A549 (cell line): ENCODE results near the gene EBF3. TPM values are rescaled to one million over a fixed set of nuclear protein-coding genes. Genes with fewer than 3 reads are reported as not detected.

Experiments used
- ATAC-seq, 2 experiments: fragments of 200-7000 bp in 1 of 2; fragments of >200 bp in 1 of 2; cut with Nextera tagmentation in 1 of 2; cut with Tn5 transposase in 1 of 2; 3 replicates each; pipeline versions ENCODE4 v1.8.0 to v1.9.1; 2018 to 2020; ENCODE audit warnings: mild to moderate bottlenecking in 1 of 2, moderate library complexity in 1 of 2
- CTCF ChIA-PET: fragments of 300-600 bp; sonication (Branson Sonifier 250); formaldehyde crosslinking; extraction: SDS; loops from one replicate; lab custom pipeline; 2021; ENCODE audit warnings: antibody characterized with exemption, inconsistent platforms; lab: Yijun Ruan, JAX
- POLR2A ChIA-PET: fragments of 350-600 bp; formaldehyde crosslinking; extraction: SDS; loops from one replicate; lab custom pipeline; 2021; ENCODE audit warnings: antibody characterized with exemption, inconsistent platforms; lab: Yijun Ruan, JAX
- DNase-seq, 2 experiments: peaks; one replicate each; pipeline versions ENCODE4 v3.0.0 to v3.0.0-alpha.2; 2011 to 2016; ENCODE audit warnings: low read depth in 1 of 2, low spot score in 1 of 2
- FAIRE-seq: peaks from 2 replicates; lab custom pipeline; 2011; peaks lifted over from hg19 to GRCh38; lab: Jason Lieb, UNC
- H3K27ac ChIP-seq, 2 experiments: fragments of >200 bp; sonication (Bioruptor Twin); formaldehyde crosslinking; 3 replicates each; pipeline ENCODE4 v1.5.1; 2016 to 2017
- H3K4me1 ChIP-seq: fragments of >200 bp; sonication (Bioruptor Twin); formaldehyde crosslinking; 3 replicates; pipeline ENCODE4 v1.6.1; 2016
- H3K4me2 ChIP-seq: fragments of >200 bp; sonication (Bioruptor Twin); formaldehyde crosslinking; 3 replicates; pipeline ENCODE4 v1.6.1; 2016
- H3K4me3 ChIP-seq: fragments of >200 bp; sonication (Bioruptor Twin); formaldehyde crosslinking; 3 replicates; pipeline ENCODE4 v1.5.1; 2016
- H3K9me3 ChIP-seq: fragments of >200 bp; sonication (Bioruptor Twin); formaldehyde crosslinking; 3 replicates; pipeline ENCODE4 v1.6.1; 2016
- CEBPB ChIP-seq, 2 experiments: fragments of >200 bp in 1 of 2; sonication (Bioruptor Twin) in 1 of 2; formaldehyde crosslinking in 1 of 2; IDR thresholded peaks; 2 replicates each; pipeline ENCODE4 v1.6.1; 2012 to 2016
- CHD4 ChIP-seq: fragments of 200-600 bp; sonication (generic); IDR thresholded peaks from 2 replicates; pipeline ENCODE4 v1.6.1; 2016; ENCODE audit warnings: antibody characterized with exemption, mild to moderate bottlenecking, borderline replicate concordance
- CTCF ChIP-seq: fragments of >200 bp; sonication (Bioruptor Twin); formaldehyde crosslinking; IDR thresholded peaks from 3 replicates; pipeline ENCODE4 v1.5.1; 2016
- EHF ChIP-seq: fragments of 250-450 bp; sonication (Bioruptor Pico); IDR thresholded peaks from 2 replicates; pipeline ENCODE4 v1.5.0; 2020; ENCODE audit warnings: mild to moderate bottlenecking
- EHMT2 ChIP-seq: fragments of 200-600 bp; sonication (generic); IDR thresholded peaks from 2 replicates; pipeline ENCODE4 v1.6.1; 2016; ENCODE audit warnings: antibody characterized with exemption, low read depth, mild to moderate bottlenecking, moderate library complexity
- EP300 ChIP-seq, 2 experiments: fragments of >200 bp; sonication (Bioruptor Twin); formaldehyde crosslinking; IDR thresholded peaks; 2 replicates in 1 of 2; 3 replicates in 1 of 2; pipeline ENCODE4 v1.6.1; 2016 to 2017
- FOSB ChIP-seq: fragments of 250-450 bp; sonication (Bioruptor Pico); IDR thresholded peaks from 2 replicates; pipeline ENCODE4 v1.5.0; 2020; ENCODE audit warnings: mild to moderate bottlenecking, moderate library complexity
- JUNB ChIP-seq: fragments of >200 bp; sonication (Bioruptor Twin); formaldehyde crosslinking; IDR thresholded peaks from 2 replicates; pipeline ENCODE4 v1.6.1; 2016
- KDM1A ChIP-seq: fragments of 200-600 bp; sonication (generic); IDR thresholded peaks from 2 replicates; pipeline ENCODE4 v1.6.1; 2016; ENCODE audit warnings: low read depth, mild to moderate bottlenecking
- KDM5A ChIP-seq: fragments of 200-600 bp; sonication (generic); IDR thresholded peaks from 2 replicates; pipeline ENCODE4 v1.6.1; 2016; ENCODE audit warnings: antibody characterized with exemption, mild to moderate bottlenecking
- POLR2A ChIP-seq: IDR thresholded peaks from 2 replicates; pipeline ENCODE4 v1.6.1; 2012; ENCODE audit warnings: mild to moderate bottlenecking, low read length
- RARB ChIP-seq: fragments of 250-450 bp; sonication (Bioruptor Pico); IDR thresholded peaks from 2 replicates; pipeline ENCODE4 v1.8.0; 2021; ENCODE audit warnings: mild to moderate bottlenecking, moderate library complexity
- REST ChIP-seq: fragments of 200-600 bp; sonication (generic); IDR thresholded peaks from 2 replicates; pipeline ENCODE4 v1.6.1; 2016; ENCODE audit warnings: antibody characterized with exemption, mild to moderate bottlenecking, moderate library complexity
- SREBF2 ChIP-seq: fragments of 450-650 bp; IDR thresholded peaks from 2 replicates; pipeline ENCODE4 v1.6.1; 2014; ENCODE audit warnings: mild to moderate bottlenecking, moderate library complexity
- TFCP2L1 ChIP-seq: fragments of 250-450 bp; sonication (Bioruptor Pico); IDR thresholded peaks from 2 replicates; pipeline ENCODE4 v1.5.0; 2021; ENCODE audit warnings: mild to moderate bottlenecking
- TP53 ChIP-seq: fragments of 250-450 bp; sonication (Bioruptor Pico); IDR thresholded peaks from 2 replicates; pipeline ENCODE4 v1.5.0; 2021; ENCODE audit warnings: mild to moderate bottlenecking, moderate library complexity
- ZC3H11A ChIP-seq: fragments of 450-650 bp; IDR thresholded peaks from 2 replicates; pipeline ENCODE4 v1.6.1; 2014; ENCODE audit warnings: antibody characterized with exemption, mild to moderate bottlenecking
- ZNF302 ChIP-seq: fragments of 250-450 bp; sonication (Bioruptor Pico); IDR thresholded peaks from 2 replicates; pipeline ENCODE4 v1.9.0; 2021; ENCODE audit warnings: inconsistent platforms, mild to moderate bottlenecking, moderate library complexity
- WGBS: methylation state at CpG from one replicate; pipeline ENCODE4 v1.1.6; 2017; ENCODE audit errors: missing lambda C conversion rate; 5-methylcytosine and 5-hydroxymethylcytosine counted together
- polyA plus RNA-seq, 4 experiments: library from polyadenylated mRNA; depleted of rRNA in 3 of 4; stranded (reverse); fragments of >200 nt; fragmentation: RNase III in 1 of 4; extraction: RNeasy Plus Mini Kit Qiagen cat#74134 plus additional on column Dnase treatment in 1 of 4; gene quantifications; 2 replicates in 3 of 4; 3 replicates in 1 of 4; pipeline ENCODE4 v1.2.3, GENCODE V29; 2011 to 2017
- TF ChIP-seq, protein P1 (sequence below): IDR thresholded peaks from 2 replicates; pipeline ENCODE4 v1.6.1; 2012; ENCODE audit warnings: low read depth, borderline replicate concordance

The EBF3 gene
- polyA plus RNA-seq, 2 of the 4 experiments (the other 2 are of a cell fraction), result 0.12 TPM; not detected in 1

DNA sequence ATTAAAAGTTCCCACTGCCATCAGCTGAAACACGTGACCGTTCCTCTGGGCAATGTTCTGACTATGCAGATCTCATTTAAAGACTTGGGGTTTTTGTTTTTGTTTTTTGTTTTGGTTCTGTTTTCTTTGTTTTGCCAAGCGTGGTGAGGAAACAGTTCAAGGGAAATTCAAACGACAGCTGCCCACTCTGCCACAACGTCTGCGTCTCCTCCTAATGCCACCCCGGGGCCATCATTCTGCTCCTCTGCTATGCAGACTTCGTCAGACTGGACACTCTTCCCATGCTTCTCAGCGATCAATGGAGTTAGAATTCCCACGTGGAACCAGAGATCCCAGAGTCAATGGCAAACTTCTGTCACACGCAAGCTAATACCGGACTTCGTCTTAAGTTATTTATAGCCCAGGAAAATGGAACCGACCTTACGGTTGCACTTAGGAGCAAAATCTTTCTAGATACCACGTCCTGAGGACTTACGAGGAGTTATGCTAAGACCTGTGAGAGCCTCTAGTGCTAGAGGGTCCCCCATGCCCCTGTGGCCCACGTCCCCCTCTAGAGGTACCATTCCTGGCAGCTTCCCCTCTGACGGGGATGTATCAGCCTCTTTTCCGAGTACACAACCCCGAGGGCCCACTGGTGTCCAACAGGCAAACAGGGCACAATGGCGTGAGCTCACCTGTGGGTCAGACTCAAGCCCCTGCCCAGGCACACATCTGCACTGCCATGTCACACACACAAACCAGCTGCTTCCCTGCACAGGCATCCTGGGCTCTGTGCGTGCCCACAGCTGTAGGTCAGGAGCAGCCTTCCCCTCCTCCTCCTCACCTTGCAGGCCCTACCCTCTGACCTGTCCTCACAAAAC is 24.4 kb downstream of the EBF3 start:
- H3K4me1 ChIP-seq, result no peaks in the 10 kb centered on the region
- TF ChIP-seq KDM1A (no peak), CEBPB (IDR thresholded peaks at IDR 0.05) (no peak), REST (no peak)
- TF ChIP-seq, protein P1, sequence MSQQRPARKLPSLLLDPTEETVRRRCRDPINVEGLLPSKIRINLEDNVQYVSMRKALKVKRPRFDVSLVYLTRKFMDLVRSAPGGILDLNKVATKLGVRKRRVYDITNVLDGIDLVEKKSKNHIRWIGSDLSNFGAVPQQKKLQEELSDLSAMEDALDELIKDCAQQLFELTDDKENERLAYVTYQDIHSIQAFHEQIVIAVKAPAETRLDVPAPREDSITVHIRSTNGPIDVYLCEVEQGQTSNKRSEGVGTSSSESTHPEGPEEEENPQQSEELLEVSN, result no peak
- TF ChIP-seq, all 56 proteins: peak for 0
- H3K4me3 ChIP-seq, result no peak overlapping the region
- FAIRE-seq, result no peak
- 63% methylated on average over 21 of the region's 23 CpGs for WGBS
- DNase-seq, result no peak
- ChIA-PET CTCF (interaction anchor here (0.6 to 1.0 kb wide), 2 partner anchors 12 to 652 kb away, joined by 3 read pairs; no protein-coding TSS in a partner anchor), POLR2A (no interaction called here)
- no peak overlapping the region for H3K4me2 ChIP-seq
- no peaks in the 10 kb centered on the region for H3K9me3 ChIP-seq
- ATAC-seq, result no peak
- H3K27ac ChIP-seq, result no peak overlapping the region

DNA sequence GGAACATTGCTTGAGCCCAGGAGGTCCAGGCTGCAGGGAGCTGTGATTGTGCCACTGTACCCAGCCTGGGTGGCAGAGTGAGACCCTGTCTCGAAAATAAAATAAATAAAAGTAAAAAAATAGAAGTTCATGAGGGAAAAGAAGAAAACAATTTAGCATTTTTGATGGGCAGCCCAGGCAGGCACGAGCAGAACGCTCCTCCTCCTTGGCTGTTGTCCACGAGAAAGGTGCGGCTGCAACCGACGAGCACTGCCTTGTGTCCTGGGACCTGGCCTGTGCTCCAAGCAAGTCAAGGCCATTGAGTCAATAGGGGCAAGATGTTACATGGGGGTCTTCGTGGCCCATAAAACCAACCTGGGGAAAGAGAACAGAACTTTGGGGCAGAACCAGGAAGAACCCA is 25.6 kb downstream of the EBF3 start:
- FAIRE-seq (no peak), DNase-seq (no peak), ATAC-seq (no peak)
- Histone ChIP-seq H3K4me1 (no peaks in the 10 kb centered on the region), H3K4me3 (no peak overlapping the region), H3K4me2 (no peak overlapping the region), H3K27ac (no peak overlapping the region), H3K9me3 (no peaks in the 10 kb centered on the region)
- ChIA-PET CTCF (no interaction called here), POLR2A (no interaction called here)
- TF ChIP-seq ZC3H11A (no peak), RARB (CRISPR knock-in tag) (no peak), EP300 (IDR thresholded peaks at IDR 0.05) (no peak), EHMT2 (no peak), ZNF302 (CRISPR knock-in tag) (no peak)
- WGBS, result 53% methylated on average over 8 of the region's 8 CpGs

- no peak for TF ChIP-seq ZNF302 (CRISPR knock-in tag)
- no peak for TF ChIP-seq FOSB (CRISPR knock-in tag)
- no peak for TF ChIP-seq POLR2A
- no peak for TF ChIP-seq EHF (CRISPR knock-in tag)
- no peak for TF ChIP-seq CHD4
- TF ChIP-seq KDM1A, result no peak
- no peak for TF ChIP-seq SREBF2
- no peak for TF ChIP-seq TFCP2L1 (CRISPR knock-in tag)
- no peak for TF ChIP-seq EHMT2
- no peak for TF ChIP-seq EP300 (IDR thresholded peaks at IDR 0.05)
- TF ChIP-seq REST, result no peak
- TF ChIP-seq CTCF, result no peak
- TF ChIP-seq JUNB, result no peak
- TF ChIP-seq TP53 (CRISPR knock-in tag), result no peak
- TF ChIP-seq, protein P1, result no peak
- TF ChIP-seq KDM5A, result no peak
- TF ChIP-seq, all 56 proteins: peak for 0
- Histone ChIP-seq H3K9me3 (no peaks in the 10 kb centered on the region), H3K4me2 (no peak overlapping the region), H3K4me1 (no peaks in the 10 kb centered on the region), H3K4me3 (no peak overlapping the region), H3K27ac (no peak overlapping the region)
- CTCF ChIA-PET, result no interaction called here
- ATAC-seq (no peak), FAIRE-seq (no peak), DNase-seq (no peak)
- WGBS, result 68% methylated on average over 10 of the region's 10 CpGs
- POLR2A ChIA-PET, result no interaction called here
These were observed 26.7 kb downstream of the EBF3 start for GRCh38 chr10:129937351-129937751.
